GM21526 (cell line): ENCODE results near the gene TRPC3.

Experiments
- ATAC-seq: cut with Tn5 transposase; IDR thresholded peaks from one replicate; pipeline ENCODE4 v1.9.1; 2021; ENCODE audit warnings: moderate library complexity; ENCODE audit not compliant: unreplicated experiment, low FRiP score

The TRPC3 gene

GRCh38 chr4:121877041-121877773 lies 74.7 kb downstream of the TRPC3 start:
- no peak for ATAC-seq

GRCh38 chr4:121876070-121876469 lies 75.8 kb downstream of the TRPC3 start:
- no peak for ATAC-seq

GRCh38 chr4:121875652-121876051 lies 76.2 kb downstream of the TRPC3 start:
- ATAC-seq = no peak

GRCh38 chr4:121873604-121874003 lies 78.3 kb downstream of the TRPC3 start:
- no peak for ATAC-seq

GRCh38 chr4:121869841-121870822 lies 81.7 kb downstream of the TRPC3 start, which contains the start of gene BBS7:
BBS7 (minus strand) TSS chr4:121870474; CDS start chr4:121870313, 161 bp downstream.
- ATAC-seq = peak; percentile 99

- ATAC-seq = no peak
Measured at GRCh38 chr4:121863799-121864198, 88.1 kb downstream of the TRPC3 start.

- no peak for ATAC-seq
Measured at GRCh38 chr4:121861426-121861825, 90.4 kb downstream of the TRPC3 start.

GRCh38 chr4:121860121-121860520 lies 91.7 kb downstream of the TRPC3 start:
- no peak for ATAC-seq

GRCh38 chr4:121851354-121851753 lies 100.5 kb downstream of the TRPC3 start:
- no peak for ATAC-seq

- ATAC-seq = no peak
Measured at GRCh38 chr4:121846662-121847061, 105.2 kb downstream of the TRPC3 start.

- no peak for ATAC-seq
Measured at GRCh38 chr4:121842862-121843261, 109.0 kb downstream of the TRPC3 start.

GRCh38 chr4:121838136-121838535 lies 113.7 kb downstream of the TRPC3 start:
- ATAC-seq = no peak

GRCh38 chr4:121829511-121829910 lies 122.3 kb downstream of the TRPC3 start:
- no peak for ATAC-seq
